GM12864 (cell line): ENCODE measurements around the gene KMT2C.
"Not testable (repeated sequence)": the region's sequence is repeated elsewhere in the genome, so short reads cannot be mapped to it uniquely, and the experiment has no call there.

ENCODE experiments used
- DNase-seq: peaks from one replicate; pipeline ENCODE4 v3.0.0-alpha.2; 2011; ENCODE audit warnings: low read depth
- H3K4me3 ChIP-seq: 2 replicates; pipeline ENCODE4 v1.5.1; 2011; ENCODE audit warnings: mild to moderate bottlenecking, low read depth, low read length, control low read depth
- CTCF ChIP-seq: IDR thresholded peaks from 2 replicates; pipeline ENCODE4 v1.5.1; 2011; ENCODE audit warnings: low read depth, mild to moderate bottlenecking, moderate library complexity, low read length, control low read depth, inconsistent platforms; ENCODE audit errors: missing control alignments

The KMT2C gene

GRCh38 chr7:152355474-152356057, 80.2 kb downstream of the KMT2C start:
- H3K4me3 ChIP-seq = no peak overlapping the region
- DNase-seq = no peak
- no peak for TF ChIP-seq CTCF

- no peak for DNase-seq
- no peak for TF ChIP-seq CTCF
- no peak overlapping the region for H3K4me3 ChIP-seq
These were observed 81.7 kb downstream of the KMT2C start for GRCh38 chr7:152354061-152354460.

GRCh38 chr7:152353281-152353680, 82.5 kb downstream of the KMT2C start:
- not testable (repeated sequence) for DNase-seq, H3K4me3 ChIP-seq

- DNase-seq, H3K4me3 ChIP-seq: not testable (repeated sequence)
These were observed 84.1 kb downstream of the KMT2C start for GRCh38 chr7:152351747-152352146.

- no peak for TF ChIP-seq CTCF
- H3K4me3 ChIP-seq = no peak overlapping the region
- DNase-seq = no peak
These were observed 84.6 kb downstream of the KMT2C start for GRCh38 chr7:152351168-152351567.

- no peak for DNase-seq
- TF ChIP-seq CTCF = no peak
- H3K4me3 ChIP-seq = no peak overlapping the region
These were observed 87.9 kb downstream of the KMT2C start for GRCh38 chr7:152347888-152348287.

GRCh38 chr7:152344253-152344652, 91.5 kb downstream of the KMT2C start:
- DNase-seq = no peak
- no peak for TF ChIP-seq CTCF
- H3K4me3 ChIP-seq = no peak overlapping the region

- no peak for TF ChIP-seq CTCF
- no peak overlapping the region for H3K4me3 ChIP-seq
- DNase-seq = no peak
These were observed 93.0 kb downstream of the KMT2C start for GRCh38 chr7:152342796-152343195.
